Measurements from ENCODE around the gene UBE2D2. TPM values are rescaled to one million over a fixed set of nuclear protein-coding genes. Genes with fewer than 3 reads are reported as not detected.

UBE2D2 gene
- total and polyA plus RNA-seq, 10 of the 15 experiments (the other 5 are each of a cell fraction or from before 2014, with no cell fraction given) = 58.6 to 245 (median 128) TPM

- TF ChIP-seq ZBTB33 (IDR thresholded peaks at IDR 0.05) (no peak), ASH2L (IDR thresholded peaks at IDR 0.05; ENCODE audit: borderline replicate concordance, low read depth) (no peak), STAT1 (conservative IDR thresholded peaks at IDR 0.05) (no peak), SREBF2 (IDR thresholded peaks at IDR 0.05; ENCODE audit: low read length) (no peak), PML (IDR thresholded peaks at IDR 0.05; ENCODE audit: low read length) (no peak), SIX5 (IDR thresholded peaks at IDR 0.05; ENCODE audit: low read depth, low read length, severe bottlenecking) (no peak), SKIL (IDR thresholded peaks at IDR 0.05; ENCODE audit: low read depth, poor library complexity, severe bottlenecking) (peak; percentile 77), SMAD1 (IDR thresholded peaks at IDR 0.05; ENCODE audit: low read depth, partially characterized antibody) (no peak), SIN3A (IDR thresholded peaks at IDR 0.05; ENCODE audit: low read depth, low read length) (no peak), CBX5 (IDR thresholded peaks at IDR 0.05; ENCODE audit: low read depth) (no peak), CEBPB (IDR thresholded peaks at IDR 0.05; ENCODE audit: borderline replicate concordance in 1 of 2, low read depth in 2 of 2, low read length in 2 of 2) (no peak), NBN (IDR thresholded peaks at IDR 0.05) (peak; percentile 75; the same call in 1 of the 2 replicates), ZNF24 (IDR thresholded peaks at IDR 0.05) (0 out of 2 replicates have a peak, but pooled peaks have one; percentile 36), MXI1 (IDR thresholded peaks at IDR 0.05; ENCODE audit: low read depth, low read length) (no peak), IRF3 (IDR thresholded peaks at IDR 0.05) (no peak), MTA3 (IDR thresholded peaks at IDR 0.05; ENCODE audit: borderline replicate concordance, low read length) (no peak), POLR2A (IDR thresholded peaks at IDR 0.05; ENCODE audit: low read depth, low read length) (no peak), RCOR1 (conservative IDR thresholded peaks at IDR 0.05; ENCODE audit: low read depth, low read length) (no peak; the same call in 1 of the 2 replicates), HDGF (IDR thresholded peaks at IDR 0.05) (no peak), ZNF622 (IDR thresholded peaks at IDR 0.05) (no peak), ATF7 (IDR thresholded peaks at IDR 0.05; ENCODE audit: low read depth) (no peak), USF2 (IDR thresholded peaks at IDR 0.05; ENCODE audit: borderline replicate concordance, low read depth, low read length) (no peak), PAX5 (IDR thresholded peaks at IDR 0.05; ENCODE audit: borderline replicate concordance, low read depth, low read length) (peak; percentile 16; the same call in 1 of the 2 replicates), BCLAF1 (IDR thresholded peaks at IDR 0.05) (no peak)
Observed at GRCh38 chr5:139664086-139664693, 103.1 kb downstream of the UBE2D2 start (continued).
